Pancreas (tissue), 10 donors: ENCODE data around the gene MESP1. TPM values are rescaled to one million over a fixed set of nuclear protein-coding genes. Genes with fewer than 3 reads are reported as not detected.

Source experiments
- ATAC-seq, 4 donors: fragments of 200-7000 bp; cut with Tn5 transposase; one replicate each; pipeline versions ENCODE4 v1.8.0 to v1.9.1; 2020; ENCODE audit warnings: mild to moderate bottlenecking in 4 of 4, moderate library complexity in 4 of 4
- DNase-seq, 6 donors: peaks; one replicate each; pipeline ENCODE4 v3.0.0-alpha.2; 2020
- FAIRE-seq: peaks from 2 replicates; lab custom pipeline; 2012; peaks lifted over from hg19 to GRCh38; lab: Jason Lieb, UNC
- H3K27ac ChIP-seq, 4 donors: fragments of 200-600 bp; sonication (generic); 1 replicate in 3 of 4; 2 replicates in 1 of 4; pipeline versions ENCODE4 v1.5.0 to v1.8.0; 2020
- H3K27me3 ChIP-seq, 4 donors: fragments of 200-600 bp; one replicate each; pipeline ENCODE4 v1.8.0; 2021
- H3K36me3 ChIP-seq, 3 donors: fragments of 200-600 bp; sonication (generic) in 1 of 3; one replicate each; pipeline versions ENCODE4 v1.5.0 to v1.8.0; 2020 to 2021
- H3K4me1 ChIP-seq, 3 donors: fragments of 200-600 bp; one replicate each; pipeline ENCODE4 v1.8.0; 2021
- H3K4me3 ChIP-seq, 4 donors: fragments of 200-600 bp; sonication (generic) in 2 of 4; one replicate each; pipeline versions ENCODE4 v1.5.0 to v1.8.0; 2020 to 2021
- H3K9me3 ChIP-seq, 4 donors: fragments of 200-600 bp; one replicate each; pipeline ENCODE4 v1.8.0; 2021
- WGBS, 2 donors: extraction: QIAGEN DNeasy Blood & Tissue Kit; methylation state at CpG; one replicate each; pipeline ENCODE4 v1.1.7; 2013; 5-methylcytosine and 5-hydroxymethylcytosine counted together
- intact Hi-C, 3 donors: fragments of 100-400 bp; cut with DNase I; formaldehyde crosslinking; loops; one replicate each; pipeline versions ENCODE4 v1.11.1 to v1.14.2; 2022
- polyA plus RNA-seq, 2 donors: library from polyadenylated mRNA; stranded (reverse); fragments of 200-250 nt; gene quantifications; one replicate each; pipeline ENCODE4 v1.2.3, GENCODE V29; 2013
- total RNA-seq, 6 donors: library from RNA; stranded (reverse); fragmentation: NEBNext Ultra II Directional in 4 of 6; extraction: Animal tissue kit (Norgen Biotek cat#: 25700) in 4 of 6; gene quantifications; one replicate each; pipeline versions ENCODE4 v1.2.1 to v1.2.4, GENCODE V29; 2021 to 2023
- TF ChIP-seq, protein P1 (sequence below), 4 donors: fragments of 200-600 bp; sonication (generic) in 3 of 4; IDR thresholded peaks; one replicate each; pipeline versions ENCODE4 v1.5.0 to v1.8.0; 2021; ENCODE audit warnings: antibody characterized with exemption in 4 of 4
- donor health status: healthy with polysubstance abuse.
- donor health status: DM: no; HTN: no; CAD: no; lungs with moderate emphysema.
- donor health status: DM: no; HTN: no; CAD: no.
- donor health status: control.
- donor health status: control.
- donor health status: Bipolar disorder and iron deficiency.
- donor health status: DM: yes; HTN: yes; CAD: no.
- donor health status: DM: no; HTN: no; CAD: no.
- donor health status: DM: no; HTN: no; CAD: no.
- donor health status: DM: yes; HTN: yes; CAD: no.

The MESP1 gene
- total and polyA plus RNA-seq, 8 donors, result 1.1 to 4.0 (median 2.3) TPM

DNA sequence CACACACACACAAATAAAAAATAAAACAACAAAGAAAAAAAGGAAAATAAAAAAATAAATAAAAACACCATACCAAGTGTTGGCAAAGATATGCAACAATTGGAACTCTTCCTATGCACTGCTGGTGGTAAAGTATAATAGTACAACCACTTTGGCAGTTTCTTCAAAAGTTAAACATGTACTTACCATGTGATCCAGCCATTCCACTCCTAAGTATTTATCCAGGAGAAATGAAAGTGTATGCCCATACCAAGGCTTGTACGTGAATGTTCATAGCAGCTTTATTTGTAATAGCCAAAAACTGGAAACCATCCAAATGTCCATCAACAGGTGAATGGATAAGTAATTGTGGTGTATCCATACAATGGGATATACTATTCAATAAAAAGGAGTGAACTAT lies 43.5 kb downstream of the MESP1 start:
- 26 to 34% methylated on average over 1 of the region's 1 CpG for whole genome bisulfite sequencing, 2 donors
- H3K4me3 ChIP-seq, result no peak overlapping the region
- TF ChIP-seq, protein P1, sequence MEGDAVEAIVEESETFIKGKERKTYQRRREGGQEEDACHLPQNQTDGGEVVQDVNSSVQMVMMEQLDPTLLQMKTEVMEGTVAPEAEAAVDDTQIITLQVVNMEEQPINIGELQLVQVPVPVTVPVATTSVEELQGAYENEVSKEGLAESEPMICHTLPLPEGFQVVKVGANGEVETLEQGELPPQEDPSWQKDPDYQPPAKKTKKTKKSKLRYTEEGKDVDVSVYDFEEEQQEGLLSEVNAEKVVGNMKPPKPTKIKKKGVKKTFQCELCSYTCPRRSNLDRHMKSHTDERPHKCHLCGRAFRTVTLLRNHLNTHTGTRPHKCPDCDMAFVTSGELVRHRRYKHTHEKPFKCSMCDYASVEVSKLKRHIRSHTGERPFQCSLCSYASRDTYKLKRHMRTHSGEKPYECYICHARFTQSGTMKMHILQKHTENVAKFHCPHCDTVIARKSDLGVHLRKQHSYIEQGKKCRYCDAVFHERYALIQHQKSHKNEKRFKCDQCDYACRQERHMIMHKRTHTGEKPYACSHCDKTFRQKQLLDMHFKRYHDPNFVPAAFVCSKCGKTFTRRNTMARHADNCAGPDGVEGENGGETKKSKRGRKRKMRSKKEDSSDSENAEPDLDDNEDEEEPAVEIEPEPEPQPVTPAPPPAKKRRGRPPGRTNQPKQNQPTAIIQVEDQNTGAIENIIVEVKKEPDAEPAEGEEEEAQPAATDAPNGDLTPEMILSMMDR (IDR thresholded peaks at IDR 0.05), result no peak
- H3K4me1 ChIP-seq, result no peaks in the 10 kb centered on the region
- FAIRE-seq (peak; percentile 56), DNase-seq (no peak), ATAC-seq (no peak)
- H3K27me3 ChIP-seq, result no peaks in the 10 kb centered on the region
- no peak overlapping the region for H3K27ac ChIP-seq
- intact Hi-C loops, result no loop called here
- no peaks in the 10 kb centered on the region for H3K36me3 ChIP-seq
- H3K9me3 ChIP-seq, result no peaks in the 10 kb centered on the region

DNA sequence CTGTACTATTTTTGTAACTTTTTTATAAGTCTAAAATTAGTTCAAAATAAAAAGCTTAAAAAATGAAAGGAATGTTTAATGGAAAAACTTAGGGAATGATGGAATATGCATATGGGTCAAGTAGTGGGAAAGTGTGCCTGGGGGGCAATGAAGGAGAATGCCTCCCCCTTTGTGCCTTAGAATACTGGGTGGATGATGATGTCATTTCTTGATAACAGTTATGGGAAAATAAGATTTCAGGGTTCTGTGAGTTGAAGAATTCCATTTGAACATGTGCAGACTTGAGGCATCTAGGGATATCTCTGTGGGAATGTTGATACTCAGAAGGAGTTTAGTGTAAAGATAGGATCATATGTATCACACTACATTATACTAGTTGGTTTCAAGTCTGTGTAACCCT lies 46.6 kb downstream of the MESP1 start:
- DNase-seq (no peak), ATAC-seq (no peak), FAIRE-seq (no peak)
- TF ChIP-seq, protein P1 (IDR thresholded peaks at IDR 0.05), result no peak
- H3K4me1 ChIP-seq, result no peaks in the 10 kb centered on the region
- no peak overlapping the region for H3K4me3 ChIP-seq
- H3K9me3 ChIP-seq, result no peaks in the 10 kb centered on the region
- intact Hi-C loops, result no loop called here
- no peaks in the 10 kb centered on the region for H3K36me3 ChIP-seq
- H3K27ac ChIP-seq, result no peak overlapping the region
- no peaks in the 10 kb centered on the region for H3K27me3 ChIP-seq

Other genes with a start within 250 kb of the MESP1 start
- gene TICRR, start 175.8 kb downstream of the MESP1 start, total RNA-seq, result under 1 TPM in 4 of 6 donors, not detected in 2; 0.03 to 0.18 (median 0.14) TPM
- under 1 TPM in 1 of 2 donors, not detected in 1; 0.04 TPM for gene TICRR, start 175.8 kb downstream of the MESP1 start, polyA plus RNA-seq
- 1 to 10 TPM in 1 of 6 donors, under 1 TPM in 5; 0.43 to 1.5 (median 0.63) TPM for gene KIF7, start 95.8 kb downstream of the MESP1 start, total RNA-seq
- gene KIF7, start 95.8 kb downstream of the MESP1 start, polyA plus RNA-seq, result 1 to 10 TPM in 1 of 2 donors, under 1 TPM in 1; 0.66 to 1.3 TPM
- gene PLIN1, start 71.9 kb downstream of the MESP1 start, total RNA-seq, result 10 to 100 TPM in 1 of 6 donors, 1 to 10 TPM in 2, under 1 TPM in 3; 0.47 to 21.2 (median 1.6) TPM
- 10 to 100 TPM in 1 of 2 donors, 1 to 10 TPM in 1; 4.1 to 19.0 TPM for gene PLIN1, start 71.9 kb downstream of the MESP1 start, polyA plus RNA-seq
- gene PEX11A, start 60.5 kb downstream of the MESP1 start, total RNA-seq, result 1 to 10 TPM; 4.8 to 6.5 (median 5.2) TPM
- 10 to 100 TPM in 1 of 2 donors, 1 to 10 TPM in 1; 4.4 to 10.1 TPM for gene PEX11A, start 60.5 kb downstream of the MESP1 start, polyA plus RNA-seq
- gene WDR93, start 60.4 kb downstream of the MESP1 start, total RNA-seq, result under 1 TPM in 5 of 6 donors, not detected in 1; 0.09 to 0.31 (median 0.15) TPM
- under 1 TPM; 0.11 to 0.92 TPM for gene WDR93, start 60.4 kb downstream of the MESP1 start, polyA plus RNA-seq
- gene MESP2, start 25.1 kb upstream of the MESP1 start, total RNA-seq, result under 1 TPM in 4 of 6 donors, not detected in 2; 0.16 to 0.46 (median 0.30) TPM
- gene MESP2, start 25.1 kb upstream of the MESP1 start, polyA plus RNA-seq, result under 1 TPM in 1 of 2 donors, not detected in 1; 0.12 TPM
- 1,000 to 10,000 TPM in 2 of 6 donors, 100 to 1,000 TPM in 4; 401 to 1,207 (median 921) TPM for gene ANPEP, start 63.6 kb upstream of the MESP1 start, total RNA-seq
- gene ANPEP, start 63.6 kb upstream of the MESP1 start, polyA plus RNA-seq, result 100 to 1,000 TPM; 388 to 524 TPM
- 10 to 100 TPM; 15.7 to 25.2 (median 21.2) TPM for gene AP3S2, start 142.7 kb upstream of the MESP1 start, total RNA-seq
- gene AP3S2, start 142.7 kb upstream of the MESP1 start, polyA plus RNA-seq, result 10 to 100 TPM; 11.0 to 16.6 TPM
- 10 to 100 TPM; 26.2 to 49.8 (median 33.0) TPM for gene ARPIN, start 161.7 kb upstream of the MESP1 start, total RNA-seq
- 10 to 100 TPM; 12.6 to 21.6 TPM for gene ARPIN, start 161.7 kb upstream of the MESP1 start, polyA plus RNA-seq